H9 (cell line): Measurements from ENCODE around the gene COLEC12. TPM values are rescaled to one million over a fixed set of nuclear protein-coding genes. Genes with fewer than 3 reads are reported as not detected.

Source experiments
- DNase-seq: peaks from one replicate; pipeline ENCODE4 v3.0.0-alpha.2; 2017
- H2AFZ ChIP-seq: one replicate; pipeline ENCODE4 v1.6.1; 2013; ENCODE audit warnings: mild to moderate bottlenecking, low read length, control low read depth, moderate library complexity
- H2AK5ac ChIP-seq: 2 replicates; pipeline ENCODE4 v1.6.1; 2013; ENCODE audit warnings: low read length, control low read depth, mixed read lengths; ENCODE audit not compliant: insufficient read length
- H2BK120ac ChIP-seq: one replicate; pipeline ENCODE4 v1.6.1; 2013; ENCODE audit warnings: low read depth, mild to moderate bottlenecking, low read length, control low read depth, inconsistent platforms; ENCODE audit not compliant: poor library complexity, severe bottlenecking
- H2BK12ac ChIP-seq: 2 replicates; pipeline ENCODE4 v1.6.1; 2013; ENCODE audit warnings: low read length, control low read depth, mixed read lengths, low read depth; ENCODE audit not compliant: insufficient read length
- H2BK15ac ChIP-seq: 2 replicates; pipeline ENCODE4 v1.6.1; 2013; ENCODE audit warnings: low read depth, low read length, control low read depth
- H2BK20ac ChIP-seq: one replicate; pipeline ENCODE4 v1.6.1; 2013; ENCODE audit warnings: low read depth, mild to moderate bottlenecking, low read length, control low read depth, inconsistent platforms; ENCODE audit not compliant: poor library complexity, severe bottlenecking
- H2BK5ac ChIP-seq: 2 replicates; pipeline ENCODE4 v1.6.1; 2013; ENCODE audit warnings: low read length, control low read depth, mixed read lengths; ENCODE audit not compliant: insufficient read length
- H3K14ac ChIP-seq: 2 replicates; pipeline ENCODE4 v1.6.1; 2013; ENCODE audit warnings: low read length, control low read depth; ENCODE audit not compliant: insufficient read depth
- H3K18ac ChIP-seq: 2 replicates; pipeline ENCODE4 v1.6.1; 2013; ENCODE audit warnings: low read depth, mild to moderate bottlenecking, mixed read lengths, low read length, control low read depth; ENCODE audit not compliant: insufficient read length
- H3K23ac ChIP-seq: 2 replicates; pipeline ENCODE4 v1.6.1; 2013; ENCODE audit warnings: low read length, control low read depth, mixed read lengths, low read depth; ENCODE audit not compliant: insufficient read length
- H3K23me2 ChIP-seq: 2 replicates; pipeline ENCODE4 v1.6.1; 2013; ENCODE audit warnings: low read depth, mild to moderate bottlenecking, mixed read lengths, low read length, control low read depth; ENCODE audit not compliant: insufficient read length, poor library complexity, severe bottlenecking
- H3K27ac ChIP-seq: 2 replicates; pipeline ENCODE4 v1.5.1; 2013; ENCODE audit warnings: low read length, control low read depth, mixed read lengths, low read depth; ENCODE audit not compliant: insufficient read length
- H3K27me3 ChIP-seq: 2 replicates; pipeline ENCODE4 v1.6.1; 2013; ENCODE audit warnings: low read length, control low read depth, inconsistent platforms; ENCODE audit not compliant: insufficient read depth
- H3K4ac ChIP-seq: 2 replicates; pipeline ENCODE4 v1.6.1; 2013; ENCODE audit warnings: low read depth, mild to moderate bottlenecking, control low read depth, inconsistent platforms, low read length, moderate library complexity
- H3K4me1 ChIP-seq: 2 replicates; pipeline ENCODE4 v1.6.1; 2013; ENCODE audit warnings: low read length, control low read depth, inconsistent platforms; ENCODE audit not compliant: insufficient read depth
- H3K4me2 ChIP-seq: 2 replicates; pipeline ENCODE4 v1.6.1; 2013; ENCODE audit warnings: low read length, control low read depth, mixed read lengths; ENCODE audit not compliant: insufficient read length, insufficient read depth
- H3K56ac ChIP-seq: 2 replicates; pipeline ENCODE4 v1.6.1; 2013; ENCODE audit warnings: low read depth, mild to moderate bottlenecking, mixed read lengths, low read length, control low read depth; ENCODE audit not compliant: insufficient read length
- H3K79me1 ChIP-seq: 2 replicates; pipeline ENCODE4 v1.6.1; 2013; ENCODE audit warnings: low read depth, mild to moderate bottlenecking, moderate library complexity, low read length, control low read depth, inconsistent platforms; ENCODE audit not compliant: insufficient read depth, poor library complexity, severe bottlenecking
- H3K79me2 ChIP-seq: 2 replicates; pipeline ENCODE4 v1.6.1; 2013; ENCODE audit warnings: low read length, control low read depth, inconsistent platforms; ENCODE audit not compliant: insufficient read depth
- H3K9ac ChIP-seq: 2 replicates; pipeline ENCODE4 v1.6.1; 2013; ENCODE audit warnings: low read length, control low read depth, mixed read lengths; ENCODE audit not compliant: insufficient read length; ENCODE audit errors: extremely low read depth
- H3K9me3 ChIP-seq: one replicate; pipeline ENCODE4 v1.6.1; 2013; ENCODE audit warnings: low read depth, low read length, inconsistent platforms; ENCODE audit not compliant: control insufficient read depth
- H3T11ph ChIP-seq: one replicate; pipeline ENCODE4 v1.6.1; 2013; ENCODE audit warnings: mild to moderate bottlenecking, low read length, control low read depth, inconsistent platforms
- H4K20me1 ChIP-seq: one replicate; pipeline ENCODE4 v1.6.1; 2013; ENCODE audit not compliant: control insufficient read depth, insufficient read length, insufficient read depth
- H4K5ac ChIP-seq: 2 replicates; pipeline ENCODE4 v1.6.1; 2013; ENCODE audit warnings: low read depth, mild to moderate bottlenecking, mixed read lengths, low read length, control low read depth; ENCODE audit not compliant: insufficient read length
- H4K8ac ChIP-seq: replicated peaks from 2 replicates; pipeline ENCODE4 v1.6.1; 2013; ENCODE audit warnings: low read length, control low read depth, mixed read lengths, low read depth; ENCODE audit not compliant: insufficient read length
- H4K91ac ChIP-seq: 2 replicates; pipeline ENCODE4 v1.6.1; 2013; ENCODE audit warnings: low read depth, mild to moderate bottlenecking, moderate library complexity, mixed read lengths, low read length, control low read depth; ENCODE audit not compliant: insufficient read length
- H3K27ac Mint-ChIP-seq, 3 experiments: 2 replicates in 2 of 3; 3 replicates in 1 of 3; pipeline ENCODE4 v1.8.0; 2020 to 2021; ENCODE audit warnings: mixed read lengths in 3 of 3, mild to moderate bottlenecking in 1 of 3, moderate library complexity in 1 of 3
- H3K27me3 Mint-ChIP-seq: 2 replicates; pipeline ENCODE4 v1.8.0; 2021; ENCODE audit warnings: low read depth, mild to moderate bottlenecking, moderate library complexity, mixed read lengths
- H3K36me3 Mint-ChIP-seq, 3 experiments: 2 replicates in 2 of 3; 3 replicates in 1 of 3; pipeline ENCODE4 v1.8.0; 2020 to 2021; ENCODE audit warnings: low read depth in 3 of 3, mixed read lengths in 3 of 3; ENCODE audit not compliant: insufficient read depth in 1 of 3
- H3K4me1 Mint-ChIP-seq, 2 experiments: 2 replicates each; pipeline ENCODE4 v1.8.0; 2020; ENCODE audit warnings: mixed read lengths in 2 of 2
- H3K4me3 Mint-ChIP-seq, 2 experiments: 2 replicates in 1 of 2; 3 replicates in 1 of 2; pipeline ENCODE4 v1.8.0; 2020 to 2021; ENCODE audit warnings: mild to moderate bottlenecking in 2 of 2, mixed read lengths in 2 of 2, moderate library complexity in 1 of 2
- H3K9me3 Mint-ChIP-seq, 2 experiments: 2 replicates in 1 of 2; 3 replicates in 1 of 2; pipeline ENCODE4 v1.8.0; 2020; ENCODE audit warnings: mild to moderate bottlenecking in 2 of 2, mixed read lengths in 2 of 2, moderate library complexity in 1 of 2
- CTCF ChIP-seq: fragments of 200-600 bp; sonication (generic); conservative IDR thresholded peaks from 3 replicates; pipeline ENCODE4 v1.8.0; 2021; ENCODE audit warnings: antibody characterized with exemption, mild to moderate bottlenecking
- WGBS: extraction: QIAGEN DNeasy Blood & Tissue Kit; methylation state at CpG from one replicate; pipeline ENCODE4 v1.1.7; 2013; ENCODE audit warnings: missing lambda C conversion rate, low lambda C conversion rate, mixed read lengths; ENCODE audit not compliant: insufficient read length; ENCODE audit errors: extremely low coverage; 5-methylcytosine and 5-hydroxymethylcytosine counted together
- total RNA-seq: library from RNA; stranded (reverse); gene quantifications from 2 replicates; pipeline ENCODE4 v1.2.1, GENCODE V29; 2021

The COLEC12 gene
- total RNA-seq, 1 experiment from 2014 or later = 0.70 TPM

DNA sequence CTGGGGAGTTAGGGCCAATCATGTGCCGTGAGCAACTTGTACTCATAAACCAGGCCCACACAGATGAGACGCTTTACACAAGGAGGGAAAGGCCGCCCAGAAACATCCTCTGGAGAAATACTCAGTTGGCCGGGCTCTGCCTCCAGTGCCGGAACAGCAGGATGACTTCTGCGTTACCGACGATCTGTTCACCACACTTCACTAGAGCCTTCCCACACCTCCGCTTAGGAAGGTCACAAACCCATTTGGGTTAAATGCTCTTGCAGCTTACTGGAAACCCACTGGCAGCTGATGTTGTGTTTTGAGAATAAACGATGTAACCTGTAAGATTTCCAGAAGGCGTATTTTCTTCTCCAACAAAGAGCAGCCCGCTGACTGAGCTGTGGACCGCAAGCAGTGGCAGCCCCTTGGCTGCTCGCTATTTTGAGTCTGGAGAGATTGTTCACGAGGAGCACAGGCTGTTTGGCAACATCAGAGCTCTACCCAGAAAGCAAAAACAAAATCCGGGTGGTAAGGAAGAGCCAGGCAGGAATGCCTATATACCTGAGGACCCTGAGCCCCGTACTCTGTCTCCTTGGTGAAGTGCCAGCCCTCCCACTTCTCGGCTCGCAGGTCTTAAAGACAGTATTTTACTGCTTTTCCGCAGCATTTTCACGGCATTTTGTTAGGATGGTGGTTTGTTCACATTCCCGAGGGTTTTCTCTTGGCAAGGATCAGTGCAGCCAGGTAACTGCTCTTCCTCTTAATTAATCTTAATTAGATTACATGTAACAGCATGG lies 44.0 kb downstream of the COLEC12 start:
- Histone ChIP-seq H3K4me2 (no peak overlapping the region), H3K23me2 (no peaks in the 10 kb centered on the region), H3K79me2 (no peaks in the 10 kb centered on the region), H3K9me3 (no peaks in the 10 kb centered on the region), H3K4ac (no peak overlapping the region), H3K79me1 (no peaks in the 10 kb centered on the region), H3K27ac (no peak overlapping the region), H3K27me3 (no peaks in the 10 kb centered on the region), H2BK20ac (no peak overlapping the region), H2BK12ac (no peak overlapping the region), H4K20me1 (no peaks in the 10 kb centered on the region), H3K9ac (no peak overlapping the region), H2AFZ (no peak overlapping the region), H3T11ph (no peak overlapping the region), H3K4me1 (no peaks in the 10 kb centered on the region), H2AK5ac (no peak overlapping the region), H4K5ac (no peak overlapping the region), H3K56ac (no peak overlapping the region), H4K8ac (no peak overlapping the region), H2BK15ac (no peak overlapping the region), H3K23ac (no peak overlapping the region), H2BK120ac (no peak overlapping the region), H3K18ac (no peak overlapping the region), H3K14ac (no peak overlapping the region), H4K91ac (no peak overlapping the region), H2BK5ac (no peak overlapping the region)
- no peak for DNase-seq
- TF ChIP-seq CTCF = no peak
- Mint-ChIP-seq H3K27me3 (peaks cover 6% of the 10 kb centered on the region), H3K27ac (peak overlapping the region in 1 of 3 experiments; percentile 18; a peak in 1 of 7 replicates), H3K4me3 (no peak overlapping the region), H3K36me3 (no peaks in the 10 kb centered on the region; a peak in 1 of 7 replicates), H3K4me1 (peaks cover 8 to 11% of the 10 kb centered on the region in 2 experiments), H3K9me3 (peaks cover 9 to 10% of the 10 kb centered on the region in 2 experiments)
- WGBS = no CpG with 5 or more reads among the region's 22 CpGs
